ENCODE data around the gene ABCC9.

ABCC9 gene

GRCh38 chr12:21769307-21769706 lies 171.9 kb downstream of the ABCC9 start:
- DNase-seq = no peak

- DNase-seq = no peak
These were observed 174.8 kb downstream of the ABCC9 start for GRCh38 chr12:21766403-21766802.

DNA sequence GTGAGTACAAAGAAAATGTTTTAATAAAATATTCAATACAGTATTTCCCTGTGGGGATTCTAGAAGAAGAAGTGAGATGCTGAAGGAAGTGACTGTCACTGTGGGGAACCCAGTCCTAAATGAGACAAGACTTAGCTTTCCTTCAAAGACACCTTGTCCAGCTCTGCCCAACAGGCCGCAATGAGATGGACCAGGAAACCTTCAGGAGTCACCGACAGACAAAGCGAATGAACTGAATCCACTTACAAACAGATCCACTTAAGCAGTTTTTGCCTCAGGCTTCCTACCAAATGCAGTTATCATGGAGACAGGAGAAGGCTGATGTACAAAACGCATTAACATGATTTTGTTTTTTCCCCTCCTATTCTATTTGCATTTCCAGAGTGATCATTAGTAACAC lies 176.3 kb downstream of the ABCC9 start:
- DNase-seq = no peak

DNA sequence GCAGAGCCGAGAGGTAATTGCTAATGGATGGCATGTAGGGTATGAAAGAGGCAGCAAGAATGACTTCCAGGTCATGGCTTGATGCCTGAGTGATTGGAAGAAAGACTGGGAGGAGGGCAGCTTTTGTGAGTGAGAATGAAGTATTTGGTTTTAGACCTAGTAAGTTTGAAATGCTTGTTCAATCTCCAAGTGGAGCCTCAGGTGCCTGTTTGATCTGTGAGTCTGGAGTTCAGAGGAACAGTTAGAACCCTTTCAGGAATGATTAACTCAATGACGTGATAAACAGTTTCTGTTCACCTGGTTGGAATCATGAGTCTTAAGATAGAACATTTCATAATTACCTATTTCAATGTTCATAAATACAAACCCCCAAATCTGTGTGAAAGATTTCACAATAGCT lies 177.2 kb downstream of the ABCC9 start:
- no peak for DNase-seq

DNA sequence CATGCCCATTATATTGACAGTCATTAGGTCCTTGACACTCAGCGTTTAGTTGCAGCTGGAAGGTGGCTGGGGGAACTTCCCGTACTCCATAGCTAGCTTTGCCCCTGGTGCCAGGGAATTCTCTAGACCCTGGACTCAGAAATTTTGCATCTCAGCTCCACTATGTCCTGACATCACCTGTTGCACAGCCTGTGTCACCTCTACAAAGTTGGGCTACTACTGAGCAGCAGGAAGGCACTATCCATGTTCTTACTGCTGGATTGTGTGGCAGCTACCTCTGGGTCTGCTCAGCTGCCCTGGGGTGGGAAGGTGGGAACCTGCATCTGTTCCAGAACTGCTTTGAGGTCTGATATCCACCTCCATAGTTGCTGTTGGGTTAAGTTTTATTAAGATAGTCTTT lies 177.7 kb downstream of the ABCC9 start:
- DNase-seq = no peak

DNA sequence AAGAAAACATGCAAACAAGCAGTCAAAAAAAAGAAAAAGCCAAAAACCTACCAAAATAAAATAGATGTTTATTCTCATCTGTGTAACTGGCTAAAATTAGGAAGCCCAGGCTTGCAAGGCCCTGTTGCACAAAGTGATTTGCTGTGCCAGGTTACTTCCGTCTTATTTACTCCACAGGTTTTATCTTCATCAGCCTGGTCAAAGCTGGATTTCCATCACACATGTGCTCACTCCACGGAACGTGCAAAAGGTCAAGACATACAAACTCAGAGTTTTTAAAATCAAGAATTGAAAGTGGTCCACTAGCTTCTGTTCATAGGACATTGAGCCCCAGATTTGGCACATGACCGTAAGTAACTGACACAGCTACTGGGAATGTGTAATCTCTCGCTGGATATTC lies 181.5 kb downstream of the ABCC9 start:
- no peak for DNase-seq

DNA sequence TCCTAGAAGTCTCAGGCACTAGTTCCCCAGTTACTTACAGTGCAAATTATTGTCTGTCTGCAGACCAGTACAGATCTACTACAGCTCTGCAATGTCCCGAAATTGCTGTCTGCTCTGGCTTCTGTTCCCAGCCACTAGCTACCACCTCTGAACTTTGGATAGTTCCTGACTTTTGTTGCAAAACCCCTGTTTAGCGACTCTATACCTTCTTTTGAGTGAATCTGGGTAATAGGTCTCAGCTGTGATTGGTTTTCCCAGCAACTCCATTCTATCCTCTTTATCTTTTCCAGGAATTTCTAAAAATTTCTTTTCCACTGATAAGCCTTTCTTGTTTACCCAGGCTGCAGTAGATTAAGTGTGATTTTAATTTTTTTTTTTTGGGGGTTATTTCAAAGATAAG lies 183.5 kb downstream of the ABCC9 start:
- DNase-seq = no peak

DNA sequence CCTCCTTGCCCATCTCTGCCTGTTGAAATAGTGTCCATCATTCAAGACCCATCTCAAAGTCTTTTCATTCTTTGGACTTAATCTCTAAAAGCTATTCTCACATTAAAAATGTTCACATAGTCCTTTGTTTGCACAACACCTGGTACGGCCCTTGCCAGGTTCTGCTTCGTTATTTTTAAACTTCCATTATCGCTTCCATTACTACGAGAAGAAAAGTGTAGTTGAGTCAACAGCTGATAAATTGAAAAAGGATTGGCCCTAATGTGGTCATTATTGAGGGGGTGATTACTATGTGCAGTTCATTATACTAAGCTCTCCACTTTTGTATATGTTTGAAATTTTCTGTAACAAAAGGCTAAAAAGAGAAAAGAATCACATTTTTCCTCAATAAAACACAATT lies 184.5 kb downstream of the ABCC9 start:
- no peak for DNase-seq

DNA sequence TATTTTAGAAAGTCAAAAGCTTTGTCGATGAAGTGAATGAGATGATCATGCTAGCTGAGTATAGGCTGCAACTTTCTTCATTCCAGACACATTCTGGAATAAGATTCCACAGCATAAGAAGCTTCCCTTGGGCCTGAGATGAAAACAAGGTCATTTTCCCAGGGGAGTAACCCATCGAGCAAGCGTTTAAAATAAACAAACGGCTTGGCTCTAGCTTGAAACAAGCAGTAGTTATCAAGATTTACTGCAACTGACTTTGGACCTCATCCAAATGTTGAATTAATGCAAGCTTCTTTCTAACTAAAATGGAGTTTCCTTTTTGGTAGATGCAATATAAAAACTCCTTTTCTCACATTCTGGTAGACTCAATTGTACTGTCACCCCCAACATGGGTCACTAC lies 189.7 kb downstream of the ABCC9 start:
- DNase-seq = no peak
